HEK293 (cell line): ENCODE results near the gene TNFRSF9.

Experiments
- CTCF ChIA-PET: fragments of 350-600 bp; formaldehyde crosslinking; extraction: SDS; loops from one replicate; lab custom pipeline; 2021; ENCODE audit warnings: antibody characterized with exemption; lab: Yijun Ruan, JAX
- POLR2A ChIA-PET: fragments of 300-600 bp; formaldehyde crosslinking; extraction: SDS; loops from one replicate; lab custom pipeline; 2020; ENCODE audit warnings: antibody characterized with exemption, inconsistent platforms; lab: Yijun Ruan, JAX
- H3K27ac ChIP-seq: fragments of 200-500 bp; sonication (Bioruptor generic); 2 replicates; pipeline ENCODE4 v1.5.1; 2014; ENCODE audit warnings: low read depth, low read length, control low read depth, inconsistent platforms; ENCODE audit errors: extremely low read depth
- H3K36me3 ChIP-seq, 2 experiments: fragments of 200-500 bp in 1 of 2; sonication (Bioruptor generic) in 1 of 2; 1 replicate in 1 of 2; 2 replicates in 1 of 2; pipeline ENCODE4 v1.5.1; 2014 to 2017; ENCODE audit warnings: inconsistent platforms in 2 of 2, low read length in 2 of 2; ENCODE audit not compliant: control insufficient read depth in 2 of 2, insufficient read depth in 1 of 2
- H3K4me1 ChIP-seq: fragments of 200-500 bp; sonication (Bioruptor generic); 2 replicates; pipeline ENCODE4 v1.5.1; 2014; ENCODE audit warnings: mild to moderate bottlenecking, low read length, inconsistent platforms; ENCODE audit not compliant: control insufficient read depth, insufficient read depth
- H3K4me3 ChIP-seq: 2 replicates; pipeline ENCODE4 v1.5.1; 2011; ENCODE audit warnings: low read depth, mild to moderate bottlenecking, control low read depth, low read length, moderate library complexity
- H3K9me3 ChIP-seq: fragments of 200-500 bp; sonication (Bioruptor generic); 2 replicates; pipeline ENCODE4 v1.5.1; 2014; ENCODE audit warnings: low read depth, low read length, inconsistent platforms; ENCODE audit not compliant: control insufficient read depth, insufficient read depth
- FEZF1 ChIP-seq: fragments of 450-650 bp; formaldehyde crosslinking; IDR thresholded peaks from 2 replicates; pipeline ENCODE4 v1.5.1; 2016; ENCODE audit warnings: missing biosample characterization, missing genetic modification characterization
- PRDM1 ChIP-seq: fragments of 450-650 bp; formaldehyde crosslinking; IDR thresholded peaks from 2 replicates; pipeline ENCODE4; 2016; ENCODE audit warnings: missing biosample characterization, missing genetic modification characterization
- SP3 ChIP-seq: fragments of 450-650 bp; formaldehyde crosslinking; IDR thresholded peaks from 2 replicates; pipeline ENCODE4 v1.5.1; 2016; ENCODE audit warnings: missing biosample characterization, missing genetic modification characterization
- TRIM28 ChIP-seq: IDR thresholded peaks from 2 replicates; pipeline ENCODE4 v1.6.1; 2011; ENCODE audit warnings: low read length, control low read depth, borderline replicate concordance
- YY2 ChIP-seq: fragments of 450-650 bp; formaldehyde crosslinking; IDR thresholded peaks from 2 replicates; pipeline ENCODE4 v1.5.1; 2016; ENCODE audit warnings: missing biosample characterization, missing genetic modification characterization
- ZFP41 ChIP-seq: fragments of 450-650 bp; formaldehyde crosslinking; IDR thresholded peaks from 2 replicates; pipeline ENCODE4 v1.5.1; 2016; ENCODE audit warnings: missing biosample characterization, missing genetic modification characterization, borderline replicate concordance
- ZFP69B ChIP-seq: fragments of 450-650 bp; formaldehyde crosslinking; IDR thresholded peaks from 2 replicates; pipeline ENCODE4 v1.5.1; 2016; ENCODE audit warnings: missing biosample characterization, missing genetic modification characterization
- ZNF146 ChIP-seq: fragments of 450-650 bp; formaldehyde crosslinking; IDR thresholded peaks from 2 replicates; pipeline ENCODE4 v1.5.1; 2016; ENCODE audit warnings: missing biosample characterization, missing genetic modification characterization
- ZNF155 ChIP-seq: fragments of 450-650 bp; formaldehyde crosslinking; IDR thresholded peaks from 2 replicates; pipeline ENCODE4 v1.5.1; 2016; ENCODE audit warnings: missing biosample characterization, missing genetic modification characterization
- ZNF23 ChIP-seq: fragments of 450-650 bp; formaldehyde crosslinking; IDR thresholded peaks from 2 replicates; pipeline ENCODE4 v1.5.1; 2016; ENCODE audit warnings: missing biosample characterization, missing genetic modification characterization, borderline replicate concordance
- ZNF37A ChIP-seq: fragments of 450-650 bp; IDR thresholded peaks from 2 replicates; pipeline ENCODE4 v1.5.1; 2018; ENCODE audit warnings: missing biosample characterization, missing genetic modification characterization
- ZNF654 ChIP-seq: fragments of 450-650 bp; formaldehyde crosslinking; IDR thresholded peaks from 2 replicates; pipeline ENCODE4 v1.5.1; 2016; ENCODE audit warnings: low read depth, missing biosample characterization, missing genetic modification characterization
- TF ChIP-seq, protein P1 (sequence below): fragments of 450-650 bp; formaldehyde crosslinking; IDR thresholded peaks from 2 replicates; pipeline ENCODE4 v1.5.1; 2017; ENCODE audit warnings: missing biosample characterization, missing genetic modification characterization
- TF ChIP-seq, protein P2 (sequence below): fragments of 450-650 bp; formaldehyde crosslinking; IDR thresholded peaks from 2 replicates; pipeline ENCODE4 v1.5.1; 2016; ENCODE audit warnings: missing biosample characterization, missing genetic modification characterization
- TF ChIP-seq, protein P3 (sequence below): fragments of 450-650 bp; formaldehyde crosslinking; IDR thresholded peaks from 2 replicates; pipeline ENCODE4 v1.5.1; 2016; ENCODE audit warnings: missing biosample characterization, missing genetic modification characterization, low read depth
- TF ChIP-seq, protein P4 (sequence below): fragments of 450-650 bp; formaldehyde crosslinking; conservative IDR thresholded peaks from 2 replicates; pipeline ENCODE4 v1.5.1; 2016; ENCODE audit warnings: low read depth, missing biosample characterization, missing genetic modification characterization

Gene TNFRSF9

DNA sequence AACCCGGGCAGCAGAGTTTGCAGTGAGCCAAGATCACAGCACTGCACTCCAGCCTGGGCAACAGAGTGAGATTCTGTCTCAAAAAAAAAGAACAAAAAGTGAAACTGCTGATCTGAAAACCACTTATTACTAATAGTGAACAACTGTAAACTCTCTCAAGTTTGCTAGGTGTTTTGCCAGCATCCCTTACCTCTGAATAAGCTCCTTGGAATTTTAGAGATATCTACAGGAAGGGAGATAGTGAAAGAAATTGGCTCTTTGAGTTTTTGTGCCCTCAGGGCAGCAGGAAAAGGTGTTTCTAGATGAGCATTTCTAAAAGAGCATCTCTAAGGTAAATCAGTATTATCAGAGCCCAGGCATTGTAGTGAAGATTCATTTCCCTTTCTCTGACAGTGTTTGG lies 47.9 kb upstream of the TNFRSF9 start:
- Histone ChIP-seq H3K9me3 (no peaks in the 10 kb centered on the region), H3K36me3 (peaks cover 15 to 54% of the 10 kb centered on the region in 2 experiments), H3K27ac (no peak overlapping the region), H3K4me3 (no peak overlapping the region), H3K4me1 (no peaks in the 10 kb centered on the region)
- CTCF ChIA-PET, result interaction anchor here (0.5 to 2.5 kb wide), 8 partner anchors 13 to 575 kb away, joined by 3 to 12 read pairs (median 4); no protein-coding TSS in a partner anchor
- POLR2A ChIA-PET, result no interaction called here
- TF ChIP-seq ZNF146 (no peak), FEZF1 (0 out of 2 replicates have a peak, but pooled peaks have one; percentile 8)

DNA sequence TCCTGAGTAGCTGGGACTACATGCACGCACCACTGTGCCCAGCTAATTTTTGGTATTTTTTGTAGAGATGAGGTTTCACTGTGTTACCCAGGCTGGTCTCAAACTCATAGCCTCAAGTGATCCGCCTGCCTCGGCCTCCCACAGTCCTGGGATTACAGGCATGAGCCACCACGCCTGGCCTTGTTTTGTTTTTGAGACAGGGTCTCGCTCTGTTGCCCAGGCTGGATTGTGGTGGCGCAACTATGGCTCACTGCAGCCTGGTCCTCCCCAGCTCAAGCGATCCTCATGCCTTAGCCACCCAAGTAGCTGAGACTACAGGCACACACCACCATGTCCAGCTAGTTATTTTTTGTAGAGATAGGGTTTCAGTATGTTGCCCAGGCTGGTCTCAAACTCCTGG lies 46.9 kb upstream of the TNFRSF9 start:
- Histone ChIP-seq H3K9me3 (no peaks in the 10 kb centered on the region), H3K36me3 (peaks cover 15 to 65% of the 10 kb centered on the region in 2 experiments), H3K4me3 (no peak overlapping the region), H3K27ac (no peak overlapping the region), H3K4me1 (no peaks in the 10 kb centered on the region)
- TF ChIP-seq SP3 (tag by site-specific recombination) (no peak), YY2 (tag by site-specific recombination) (no peak), ZNF23 (tag by site-specific recombination) (no peak), ZNF37A (no peak), ZFP41 (tag by site-specific recombination) (no peak), ZNF155 (tag by site-specific recombination) (no peak), ZNF654 (tag by site-specific recombination) (no peak), PRDM1 (no peak)
- TF ChIP-seq, protein P1, sequence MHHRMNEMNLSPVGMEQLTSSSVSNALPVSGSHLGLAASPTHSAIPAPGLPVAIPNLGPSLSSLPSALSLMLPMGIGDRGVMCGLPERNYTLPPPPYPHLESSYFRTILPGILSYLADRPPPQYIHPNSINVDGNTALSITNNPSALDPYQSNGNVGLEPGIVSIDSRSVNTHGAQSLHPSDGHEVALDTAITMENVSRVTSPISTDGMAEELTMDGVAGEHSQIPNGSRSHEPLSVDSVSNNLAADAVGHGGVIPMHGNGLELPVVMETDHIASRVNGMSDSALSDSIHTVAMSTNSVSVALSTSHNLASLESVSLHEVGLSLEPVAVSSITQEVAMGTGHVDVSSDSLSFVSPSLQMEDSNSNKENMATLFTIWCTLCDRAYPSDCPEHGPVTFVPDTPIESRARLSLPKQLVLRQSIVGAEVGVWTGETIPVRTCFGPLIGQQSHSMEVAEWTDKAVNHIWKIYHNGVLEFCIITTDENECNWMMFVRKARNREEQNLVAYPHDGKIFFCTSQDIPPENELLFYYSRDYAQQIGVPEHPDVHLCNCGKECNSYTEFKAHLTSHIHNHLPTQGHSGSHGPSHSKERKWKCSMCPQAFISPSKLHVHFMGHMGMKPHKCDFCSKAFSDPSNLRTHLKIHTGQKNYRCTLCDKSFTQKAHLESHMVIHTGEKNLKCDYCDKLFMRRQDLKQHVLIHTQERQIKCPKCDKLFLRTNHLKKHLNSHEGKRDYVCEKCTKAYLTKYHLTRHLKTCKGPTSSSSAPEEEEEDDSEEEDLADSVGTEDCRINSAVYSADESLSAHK (tag by site-specific recombination), result no peak
- TF ChIP-seq, protein P2, sequence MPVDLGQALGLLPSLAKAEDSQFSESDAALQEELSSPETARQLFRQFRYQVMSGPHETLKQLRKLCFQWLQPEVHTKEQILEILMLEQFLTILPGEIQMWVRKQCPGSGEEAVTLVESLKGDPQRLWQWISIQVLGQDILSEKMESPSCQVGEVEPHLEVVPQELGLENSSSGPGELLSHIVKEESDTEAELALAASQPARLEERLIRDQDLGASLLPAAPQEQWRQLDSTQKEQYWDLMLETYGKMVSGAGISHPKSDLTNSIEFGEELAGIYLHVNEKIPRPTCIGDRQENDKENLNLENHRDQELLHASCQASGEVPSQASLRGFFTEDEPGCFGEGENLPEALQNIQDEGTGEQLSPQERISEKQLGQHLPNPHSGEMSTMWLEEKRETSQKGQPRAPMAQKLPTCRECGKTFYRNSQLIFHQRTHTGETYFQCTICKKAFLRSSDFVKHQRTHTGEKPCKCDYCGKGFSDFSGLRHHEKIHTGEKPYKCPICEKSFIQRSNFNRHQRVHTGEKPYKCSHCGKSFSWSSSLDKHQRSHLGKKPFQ (tag by site-specific recombination), result no peak
- TF ChIP-seq, protein P3, sequence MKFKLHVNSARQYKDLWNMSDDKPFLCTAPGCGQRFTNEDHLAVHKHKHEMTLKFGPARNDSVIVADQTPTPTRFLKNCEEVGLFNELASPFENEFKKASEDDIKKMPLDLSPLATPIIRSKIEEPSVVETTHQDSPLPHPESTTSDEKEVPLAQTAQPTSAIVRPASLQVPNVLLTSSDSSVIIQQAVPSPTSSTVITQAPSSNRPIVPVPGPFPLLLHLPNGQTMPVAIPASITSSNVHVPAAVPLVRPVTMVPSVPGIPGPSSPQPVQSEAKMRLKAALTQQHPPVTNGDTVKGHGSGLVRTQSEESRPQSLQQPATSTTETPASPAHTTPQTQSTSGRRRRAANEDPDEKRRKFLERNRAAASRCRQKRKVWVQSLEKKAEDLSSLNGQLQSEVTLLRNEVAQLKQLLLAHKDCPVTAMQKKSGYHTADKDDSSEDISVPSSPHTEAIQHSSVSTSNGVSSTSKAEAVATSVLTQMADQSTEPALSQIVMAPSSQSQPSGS (tag by site-specific recombination), result no peak
- CTCF ChIA-PET, result interaction anchor here (0.9 to 2.5 kb wide), 5 partner anchors 12 to 362 kb away, joined by 3 to 12 read pairs (median 4); no protein-coding TSS in a partner anchor
- POLR2A ChIA-PET, result interaction anchor here (0.7 kb wide), 1 partner anchor 813 kb away, joined by 3 read pairs; no protein-coding TSS in a partner anchor

DNA sequence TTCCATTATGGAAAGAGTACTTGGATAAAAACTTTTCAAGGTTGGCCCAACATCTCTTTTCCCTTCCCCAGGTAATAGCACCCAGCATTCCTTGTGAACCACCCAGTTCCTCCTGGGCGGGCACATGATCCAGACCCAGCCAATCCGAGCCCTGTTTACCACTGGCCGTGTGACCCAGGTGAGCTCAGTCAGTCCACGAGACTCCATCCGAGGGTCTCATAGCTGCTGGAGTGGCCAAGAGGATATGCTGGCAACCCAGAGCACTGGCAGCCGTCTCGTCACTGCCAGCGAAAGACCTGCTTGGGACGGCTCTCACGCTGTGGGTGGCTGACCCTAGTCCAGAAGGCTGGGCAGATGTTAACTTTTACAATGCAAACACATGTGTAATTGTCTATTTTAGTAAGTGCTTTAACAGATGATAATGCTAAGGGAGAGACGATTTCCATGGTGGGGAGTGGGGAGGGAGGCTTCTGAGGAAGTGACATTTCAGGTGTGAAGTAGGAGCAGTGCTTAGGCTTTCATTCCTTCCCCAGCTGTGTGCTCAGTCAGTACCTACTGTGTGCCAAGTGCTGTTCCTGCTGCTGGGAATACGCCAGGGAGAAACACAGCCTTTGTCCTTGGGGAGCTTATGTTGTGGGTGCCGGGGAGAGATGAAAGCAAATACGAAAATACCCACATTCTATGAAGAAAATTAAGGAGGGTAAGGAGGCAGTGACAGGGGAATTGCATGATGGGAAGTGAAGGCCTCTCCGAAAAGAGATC lies 45.4 kb upstream of the TNFRSF9 start:
- H3K27ac ChIP-seq, result no peak overlapping the region
- H3K4me1 ChIP-seq, result no peaks in the 10 kb centered on the region
- POLR2A ChIA-PET, result no interaction called here
- CTCF ChIA-PET, result interaction anchor here (0.6 to 1.8 kb wide), 4 partner anchors 11 to 437 kb away, joined by 3 to 7 read pairs (median 4); no protein-coding TSS in a partner anchor
- H3K36me3 ChIP-seq, result peaks cover 21 to 73% of the 10 kb centered on the region in 2 experiments
- H3K4me3 ChIP-seq, result no peak overlapping the region
- H3K9me3 ChIP-seq, result no peaks in the 10 kb centered on the region
- TF ChIP-seq TRIM28 (no peak), ZFP69B (tag by site-specific recombination) (no peak)
- TF ChIP-seq, protein P4, sequence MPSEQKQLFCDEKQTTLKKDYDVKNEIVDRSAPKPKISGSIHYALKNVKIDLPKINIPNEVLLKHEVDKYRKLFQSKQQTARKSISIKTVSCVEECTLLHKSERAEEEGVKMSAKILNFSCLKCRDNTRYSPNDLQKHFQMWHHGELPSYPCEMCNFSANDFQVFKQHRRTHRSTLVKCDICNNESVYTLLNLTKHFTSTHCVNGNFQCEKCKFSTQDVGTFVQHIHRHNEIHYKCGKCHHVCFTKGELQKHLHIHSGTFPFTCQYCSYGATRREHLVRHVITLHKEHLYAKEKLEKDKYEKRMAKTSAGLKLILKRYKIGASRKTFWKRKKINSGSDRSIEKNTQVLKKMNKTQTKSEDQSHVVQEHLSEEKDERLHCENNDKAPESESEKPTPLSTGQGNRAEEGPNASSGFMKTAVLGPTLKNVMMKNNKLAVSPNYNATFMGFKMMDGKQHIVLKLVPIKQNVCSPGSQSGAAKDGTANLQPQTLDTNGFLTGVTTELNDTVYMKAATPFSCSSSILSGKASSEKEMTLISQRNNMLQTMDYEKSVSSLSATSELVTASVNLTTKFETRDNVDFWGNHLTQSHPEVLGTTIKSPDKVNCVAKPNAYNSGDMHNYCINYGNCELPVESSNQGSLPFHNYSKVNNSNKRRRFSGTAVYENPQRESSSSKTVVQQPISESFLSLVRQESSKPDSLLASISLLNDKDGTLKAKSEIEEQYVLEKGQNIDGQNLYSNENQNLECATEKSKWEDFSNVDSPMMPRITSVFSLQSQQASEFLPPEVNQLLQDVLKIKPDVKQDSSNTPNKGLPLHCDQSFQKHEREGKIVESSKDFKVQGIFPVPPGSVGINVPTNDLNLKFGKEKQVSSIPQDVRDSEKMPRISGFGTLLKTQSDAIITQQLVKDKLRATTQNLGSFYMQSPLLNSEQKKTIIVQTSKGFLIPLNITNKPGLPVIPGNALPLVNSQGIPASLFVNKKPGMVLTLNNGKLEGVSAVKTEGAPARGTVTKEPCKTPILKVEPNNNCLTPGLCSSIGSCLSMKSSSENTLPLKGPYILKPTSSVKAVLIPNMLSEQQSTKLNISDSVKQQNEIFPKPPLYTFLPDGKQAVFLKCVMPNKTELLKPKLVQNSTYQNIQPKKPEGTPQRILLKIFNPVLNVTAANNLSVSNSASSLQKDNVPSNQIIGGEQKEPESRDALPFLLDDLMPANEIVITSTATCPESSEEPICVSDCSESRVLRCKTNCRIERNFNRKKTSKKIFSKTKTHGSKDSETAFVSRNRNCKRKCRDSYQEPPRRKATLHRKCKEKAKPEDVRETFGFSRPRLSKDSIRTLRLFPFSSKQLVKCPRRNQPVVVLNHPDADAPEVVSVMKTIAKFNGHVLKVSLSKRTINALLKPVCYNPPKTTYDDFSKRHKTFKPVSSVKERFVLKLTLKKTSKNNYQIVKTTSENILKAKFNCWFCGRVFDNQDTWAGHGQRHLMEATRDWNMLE, result no peak
